Keratinocyte (primary cell): ENCODE data around the gene ANAPC5.

ENCODE experiments used
- CTCF ChIP-seq, 3 experiments: IDR thresholded peaks in 1 of 3; conservative IDR thresholded peaks in 1 of 3; optimal IDR thresholded peaks in 1 of 3; 2 replicates in 2 of 3; 3 replicates in 1 of 3; pipeline versions ENCODE3 to v1.5.1; 2011; ENCODE audit warnings: low read length in 3 of 3, mild to moderate bottlenecking in 3 of 3, moderate library complexity in 2 of 3, control low read depth in 1 of 3, inconsistent platforms in 1 of 3; ENCODE audit not compliant: insufficient read depth in 2 of 3; ENCODE audit errors: extremely low read depth in 1 of 3
- EZH2 ChIP-seq: IDR thresholded peaks from one replicate; pipeline ENCODE4 v1.6.1; 2012; ENCODE audit warnings: inconsistent platforms, mild to moderate bottlenecking, low read length, moderate library complexity

DNA sequence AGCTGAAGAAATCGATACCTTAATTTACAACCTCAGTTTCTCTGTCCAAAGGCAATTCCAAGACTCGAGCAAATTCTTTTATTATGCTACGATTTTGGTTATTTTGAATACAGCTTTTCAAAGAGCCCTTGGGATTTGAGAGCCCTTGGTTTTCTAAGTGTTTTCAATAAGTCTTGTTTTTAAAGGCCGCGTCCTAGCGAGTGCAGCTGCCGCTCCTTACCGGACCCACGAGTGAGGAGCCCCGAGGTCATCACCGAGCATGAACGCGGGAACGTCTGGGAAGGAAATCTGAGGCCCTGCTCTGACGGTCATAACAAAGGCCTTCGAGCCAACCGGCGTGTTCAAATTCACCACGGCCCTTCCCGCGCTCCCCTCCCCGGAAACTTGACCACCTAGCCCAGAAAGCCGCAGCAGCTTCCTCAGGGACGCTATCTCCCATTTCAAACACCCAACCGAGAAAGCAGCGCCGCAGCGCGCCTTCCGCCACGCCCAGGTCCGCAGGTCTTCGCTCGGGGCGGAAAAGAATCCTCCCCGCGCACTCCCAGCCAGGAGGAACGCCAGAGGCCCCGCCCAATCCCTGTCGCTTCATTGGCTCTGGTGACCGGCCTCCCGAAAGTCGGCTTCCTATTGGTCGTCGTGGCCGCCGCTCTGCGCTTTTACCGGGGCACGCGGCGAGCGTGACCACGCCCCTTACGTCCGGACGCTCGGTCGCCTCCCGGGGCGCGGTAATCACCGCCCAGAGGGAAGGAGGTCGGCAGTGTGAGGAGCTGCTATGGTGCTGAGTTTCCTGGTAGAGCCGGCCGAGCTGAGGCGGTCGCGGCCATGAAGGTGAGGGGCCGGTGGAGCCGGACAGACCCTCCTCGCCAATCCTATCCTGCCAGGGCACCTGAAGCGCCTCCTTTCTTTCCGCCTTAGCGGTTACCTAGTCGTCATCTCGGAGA is 47.5 kb upstream of the ANAPC5 start, which contains the start of gene RNF34:
- TF ChIP-seq CTCF (optimal IDR thresholded peaks at IDR 0.05 in 1 of 3, IDR thresholded peaks at IDR 0.05 in 1 of 3, conservative IDR thresholded peaks at IDR 0.05 in 1 of 3; ENCODE audit: extremely low read depth in 1 of 3, insufficient read depth in 2 of 3, low read length in 3 of 3), result peak in 1 of 3 experiments; percentile 16
- no peak for TF ChIP-seq EZH2
